Keratinocyte (primary cell): ENCODE results near the gene PPP1R12A. TPM values are rescaled to one million over a fixed set of nuclear protein-coding genes. Genes with fewer than 3 reads are reported as not detected.

ENCODE experiments used
- DNase-seq: peaks from one replicate; pipeline ENCODE4 v3.0.0-alpha.2; 2011; ENCODE audit warnings: low read depth, missing footprints, low spot score
- FAIRE-seq: peaks from 2 replicates; lab custom pipeline; 2011; peaks lifted over from hg19 to GRCh38; lab: Jason Lieb, UNC
- H2AFZ ChIP-seq: 2 replicates; pipeline ENCODE4 v1.6.0; 2012; ENCODE audit warnings: low read length, control low read depth, inconsistent platforms; ENCODE audit not compliant: control insufficient read depth
- H3K27ac ChIP-seq: 2 replicates; pipeline ENCODE4 v1.5.1; 2011; ENCODE audit warnings: low read length; ENCODE audit not compliant: control insufficient read depth, insufficient read depth
- H3K27me3 ChIP-seq: 3 replicates; pipeline ENCODE4 v1.6.0; 2011; ENCODE audit warnings: low read length; ENCODE audit not compliant: control insufficient read depth, insufficient read depth; ENCODE audit errors: extremely low read depth
- H3K36me3 ChIP-seq, 2 experiments: 2 replicates in 1 of 2; 3 replicates in 1 of 2; pipeline ENCODE4 v1.5.1; 2011; ENCODE audit warnings: low read length in 2 of 2, mild to moderate bottlenecking in 1 of 2; ENCODE audit not compliant: control insufficient read depth in 2 of 2, insufficient read depth in 2 of 2; ENCODE audit errors: extremely low read depth in 1 of 2
- H3K4me1 ChIP-seq: 3 replicates; pipeline ENCODE4 v1.5.1; 2011; ENCODE audit warnings: low read length; ENCODE audit not compliant: control insufficient read depth, insufficient read depth; ENCODE audit errors: extremely low read depth
- H3K4me2 ChIP-seq: 3 replicates; pipeline ENCODE4 v1.6.0; 2011; ENCODE audit warnings: low read depth, low read length; ENCODE audit not compliant: control insufficient read depth, insufficient read depth; ENCODE audit errors: extremely low read depth
- H3K4me3 ChIP-seq, 3 experiments: fragments of 200-600 bp in 1 of 3; sonication (generic) in 1 of 3; 2 replicates in 2 of 3; 3 replicates in 1 of 3; pipeline ENCODE4 v1.5.1; 2011 to 2016; ENCODE audit warnings: low read length in 3 of 3, mild to moderate bottlenecking in 3 of 3, control low read depth in 2 of 3, inconsistent platforms in 1 of 3, low read depth in 1 of 3, mixed read lengths in 1 of 3, mixed run types in 1 of 3, moderate library complexity in 1 of 3; ENCODE audit not compliant: control insufficient read depth in 2 of 3, insufficient read depth in 2 of 3; ENCODE audit errors: extremely low read depth in 1 of 3
- H3K79me2 ChIP-seq: 2 replicates; pipeline ENCODE4 v1.6.0; 2012; ENCODE audit warnings: low read length; ENCODE audit not compliant: control insufficient read depth, insufficient read depth
- H3K9ac ChIP-seq: 3 replicates; pipeline ENCODE4 v1.6.0; 2011; ENCODE audit warnings: low read length; ENCODE audit not compliant: control insufficient read depth, insufficient read depth; ENCODE audit errors: extremely low read depth
- H3K9me1 ChIP-seq: 3 replicates; pipeline ENCODE4 v1.6.0; 2011; ENCODE audit warnings: low read length; ENCODE audit not compliant: control insufficient read depth, insufficient read depth; ENCODE audit errors: extremely low read depth
- H3K9me3 ChIP-seq: 2 replicates; pipeline ENCODE4 v1.5.1; 2012; ENCODE audit warnings: low read depth, low read length; ENCODE audit not compliant: control insufficient read depth
- H4K20me1 ChIP-seq: 3 replicates; pipeline ENCODE4 v1.6.0; 2011; ENCODE audit warnings: low read length; ENCODE audit not compliant: control insufficient read depth, insufficient read depth; ENCODE audit errors: extremely low read depth
- CTCF ChIP-seq, 3 experiments: IDR thresholded peaks in 1 of 3; conservative IDR thresholded peaks in 1 of 3; optimal IDR thresholded peaks in 1 of 3; 2 replicates in 2 of 3; 3 replicates in 1 of 3; pipeline versions ENCODE3 to v1.5.1; 2011; ENCODE audit warnings: low read length in 3 of 3, mild to moderate bottlenecking in 3 of 3, moderate library complexity in 2 of 3, control low read depth in 1 of 3, inconsistent platforms in 1 of 3; ENCODE audit not compliant: insufficient read depth in 2 of 3; ENCODE audit errors: extremely low read depth in 1 of 3
- EZH2 ChIP-seq: IDR thresholded peaks from one replicate; pipeline ENCODE4 v1.6.1; 2012; ENCODE audit warnings: inconsistent platforms, mild to moderate bottlenecking, low read length, moderate library complexity
- dilution Hi-C: fragments of 300-500 bp; cut with MboI; formaldehyde crosslinking; loops from one replicate; pipeline ENCODE4 v1.7.0; 2020; ENCODE audit warnings: low sequenced_read_pairs; ENCODE audit not compliant: extremely low pct_ligation_motif_present
- polyA plus RNA-seq, 5 experiments: library from polyadenylated mRNA; depleted of rRNA in 3 of 5; stranded (reverse) in 3 of 5; stranded (forward) in 1 of 5; unstranded in 1 of 5; fragments of >200 nt; gene quantifications; 1 replicate in 1 of 5; 2 replicates in 3 of 5; 3 replicates in 1 of 5; pipeline versions ENCODE4 v1.2.1 to v1.2.3, GENCODE V29; 2011 to 2012; ENCODE audit warnings: missing spikeins in 2 of 5, low read depth in 1 of 5, low replicate concordance in 1 of 5

The PPP1R12A gene
- polyA plus RNA-seq, 1 donor (not counting 4 experiments of a cell fraction or from before 2014, with no cell fraction given), result 45.2 TPM

GRCh38 chr12:79850610-79851299 lies 84.1 kb downstream of the PPP1R12A start:
- DNase-seq (no peak), FAIRE-seq (no peak)
- Histone ChIP-seq H3K9me1 (no peaks in the 10 kb centered on the region), H2AFZ (no peak overlapping the region), H4K20me1 (no peaks in the 10 kb centered on the region), H3K27me3 (no peaks in the 10 kb centered on the region), H3K9ac (no peak overlapping the region), H3K36me3 (no peaks in the 10 kb centered on the region), H3K4me1 (peaks cover 5% of the 10 kb centered on the region), H3K27ac (no peak overlapping the region), H3K4me2 (no peak overlapping the region), H3K9me3 (no peaks in the 10 kb centered on the region), H3K4me3 (no peak overlapping the region), H3K79me2 (peaks cover 62% of the 10 kb centered on the region)
- TF ChIP-seq CTCF (optimal IDR thresholded peaks at IDR 0.05 in 1 of 3, IDR thresholded peaks at IDR 0.05 in 1 of 3, conservative IDR thresholded peaks at IDR 0.05 in 1 of 3; ENCODE audit: extremely low read depth in 1 of 3, insufficient read depth in 2 of 3, low read length in 3 of 3), result no peak
- TF ChIP-seq EZH2, result no peak
- dilution Hi-C loops, result no loop called here

GRCh38 chr12:79848339-79848738 lies 86.6 kb downstream of the PPP1R12A start:
- H3K4me3 ChIP-seq, result no peak overlapping the region
- no peak overlapping the region for H3K9ac ChIP-seq
- no peaks in the 10 kb centered on the region for H3K9me3 ChIP-seq
- H3K9me1 ChIP-seq, result no peaks in the 10 kb centered on the region
- no peak overlapping the region for H3K27ac ChIP-seq
- no peaks in the 10 kb centered on the region for H4K20me1 ChIP-seq
- no peak overlapping the region for H3K4me2 ChIP-seq
- no peak for FAIRE-seq
- TF ChIP-seq EZH2 (no peak), CTCF (optimal IDR thresholded peaks at IDR 0.05 in 1 of 3, IDR thresholded peaks at IDR 0.05 in 1 of 3, conservative IDR thresholded peaks at IDR 0.05 in 1 of 3; ENCODE audit: extremely low read depth in 1 of 3, insufficient read depth in 2 of 3, low read length in 3 of 3) (no peak)
- no peaks in the 10 kb centered on the region for H3K27me3 ChIP-seq
- H3K36me3 ChIP-seq, result peaks cover 0 to 4% of the 10 kb centered on the region in 2 experiments
- no peak overlapping the region for H2AFZ ChIP-seq
- H3K79me2 ChIP-seq, result peaks cover 52% of the 10 kb centered on the region
- DNase-seq, result no peak
- H3K4me1 ChIP-seq, result peaks cover 16% of the 10 kb centered on the region
- dilution Hi-C loops, result no loop called here
